Measurements from ENCODE around the gene ZNF444.

The ZNF444 gene

DNA sequence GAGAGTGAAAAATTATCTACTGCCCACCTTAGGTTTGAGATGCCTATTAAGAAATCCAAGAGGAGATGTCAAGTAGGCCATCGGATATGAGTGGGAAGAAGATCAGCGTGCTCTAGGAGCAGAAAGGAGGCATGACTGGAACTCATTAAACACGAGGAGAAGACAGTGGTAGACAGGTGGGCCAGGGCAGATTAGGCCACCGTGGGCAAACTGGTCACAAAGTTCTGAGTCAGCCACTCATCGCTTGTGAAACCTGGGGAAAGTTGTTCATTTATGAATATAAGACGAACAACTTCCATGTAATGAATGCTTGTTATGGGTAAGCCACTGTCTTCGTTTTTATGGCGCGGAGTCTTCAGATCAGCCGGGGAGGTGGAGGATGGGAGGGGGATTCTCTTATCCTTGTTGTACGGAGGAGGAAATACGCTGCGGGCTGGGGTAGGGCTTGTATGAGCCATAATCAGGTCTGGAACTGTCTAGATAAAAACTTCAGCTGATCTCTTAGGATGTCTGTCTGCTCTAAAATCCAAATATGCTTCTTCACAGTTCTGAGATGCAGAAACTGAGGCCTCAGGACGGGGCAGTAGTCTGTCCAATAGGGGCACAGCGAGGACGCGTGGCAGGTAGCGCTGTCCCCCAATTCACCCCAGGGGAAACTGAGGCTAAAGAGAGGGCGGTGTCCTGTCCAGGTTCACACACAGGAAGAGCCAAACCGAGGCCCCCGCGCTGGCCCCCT, 1.1 kb upstream of the ZNF444 start:
- Histone ChIP-seq H3K4me3 (ENCODE audit: low read length) (peak overlapping the region; percentile 59), H3K36me3 (ENCODE audit: insufficient read depth, low read length) (no peaks in the 10 kb centered on the region), H3K27ac (ENCODE audit: low read depth, low read length) (peak overlapping the region; percentile 61; the same call in 1 of the 2 replicates), H3K9me3 (ENCODE audit: insufficient read depth, low read depth, low read length) (no peaks in the 10 kb centered on the region), H3K4me1 (ENCODE audit: insufficient read depth, low read length) (peaks cover 9% of the 10 kb centered on the region), H3K9ac (ENCODE audit: low read depth, low read length) (peak overlapping the region; percentile 32), H3K27me3 (ENCODE audit: insufficient read depth, low read length) (no peaks in the 10 kb centered on the region)
- WGBS, result 50% methylated on average over 22 of the region's 22 CpGs

DNA sequence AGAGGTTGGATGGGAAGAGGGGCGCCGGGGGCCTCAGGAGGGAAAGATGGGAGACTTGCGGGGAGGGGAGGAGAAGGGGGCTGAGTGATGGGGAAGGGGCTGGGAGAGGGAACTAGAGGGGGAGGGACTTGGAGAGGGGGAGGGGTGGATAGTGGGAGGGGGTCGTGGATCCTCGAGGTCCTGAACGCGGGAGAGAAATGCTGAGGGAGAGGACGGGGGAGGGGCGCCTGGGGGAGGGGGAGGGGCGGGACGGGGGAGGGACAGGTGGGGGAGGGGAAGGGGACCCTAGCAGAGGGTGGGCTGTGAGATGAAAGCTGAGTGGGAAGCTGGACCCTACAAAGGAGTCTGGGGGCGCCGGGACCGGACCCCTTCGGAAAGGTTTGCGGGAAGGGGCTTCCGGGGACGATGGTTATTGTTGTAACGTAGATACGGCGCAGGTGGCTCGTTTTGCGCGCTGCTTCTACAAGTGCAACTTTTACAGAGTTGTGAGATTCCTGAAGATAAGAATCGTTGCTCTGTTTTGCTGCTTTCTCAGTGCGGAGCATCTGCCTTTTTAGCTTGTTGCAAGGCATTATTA, 418 bp downstream of the ZNF444 start:
- WGBS, result 9% methylated on average over 18 of the region's 26 CpGs

GRCh38 chr19:56142087-56142787, 1.1 kb downstream of the ZNF444 start:
- Histone ChIP-seq H3K27me3 (ENCODE audit: insufficient read depth, low read length) (no peaks in the 10 kb centered on the region), H3K4me1 (ENCODE audit: insufficient read depth, low read length) (peaks cover 3% of the 10 kb centered on the region; the same call in 1 of the 2 replicates), H3K9ac (ENCODE audit: low read depth, low read length) (peak overlapping the region; percentile 46), H3K4me3 (ENCODE audit: low read length) (peak overlapping the region; percentile 59), H3K27ac (ENCODE audit: low read depth, low read length) (peak overlapping the region; percentile 17; the same call in 1 of the 2 replicates), H3K9me3 (ENCODE audit: insufficient read depth, low read depth, low read length) (no peaks in the 10 kb centered on the region), H3K36me3 (ENCODE audit: insufficient read depth, low read length) (peaks cover 3% of the 10 kb centered on the region)
- WGBS, result 84% methylated on average over 17 of the region's 17 CpGs

More for the DNA sequence above, 418 bp downstream of the ZNF444 start:
- Histone ChIP-seq H3K27me3 (ENCODE audit: insufficient read depth, low read length) (no peaks in the 10 kb centered on the region), H3K9me3 (ENCODE audit: insufficient read depth, low read depth, low read length) (no peaks in the 10 kb centered on the region), H3K9ac (ENCODE audit: low read depth, low read length) (peak overlapping the region; percentile 46), H3K4me3 (ENCODE audit: low read length) (peak overlapping the region; percentile 59), H3K36me3 (ENCODE audit: insufficient read depth, low read length) (no peaks in the 10 kb centered on the region; the same call in 1 of the 2 replicates), H3K27ac (ENCODE audit: low read depth, low read length) (peak overlapping the region; percentile 17; the same call in 1 of the 2 replicates), H3K4me1 (ENCODE audit: insufficient read depth, low read length) (peaks cover 3% of the 10 kb centered on the region; the same call in 1 of the 2 replicates)

DNA sequence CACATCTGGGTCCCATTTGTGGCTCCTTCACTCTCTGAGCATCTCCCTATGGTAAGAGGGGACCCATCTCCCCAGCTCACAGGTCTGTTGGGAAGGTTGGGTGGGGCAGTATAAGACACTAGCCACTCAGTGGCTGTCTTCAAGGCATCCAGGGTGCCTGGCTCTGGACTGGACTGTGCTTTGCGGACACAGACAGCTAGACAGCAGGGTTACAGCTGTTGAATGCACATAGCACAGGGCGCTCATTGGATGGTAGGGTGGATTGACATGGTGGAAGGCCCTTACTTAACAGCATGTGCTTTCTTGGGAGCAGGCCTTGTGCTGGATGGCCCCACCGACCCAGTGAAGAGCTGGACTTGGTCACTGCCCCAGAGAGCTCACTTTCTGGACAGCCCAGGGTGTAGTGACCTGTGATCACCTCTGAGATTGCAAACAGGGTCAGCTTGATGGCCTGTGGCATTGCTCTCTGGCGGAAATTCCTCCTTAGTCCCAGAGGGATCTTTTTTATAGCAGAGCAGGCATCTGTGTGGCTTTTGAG, 1.9 kb downstream of the ZNF444 start:
- Histone ChIP-seq H3K36me3 (ENCODE audit: insufficient read depth, low read length) (peaks cover 11% of the 10 kb centered on the region), H3K9me3 (ENCODE audit: insufficient read depth, low read depth, low read length) (no peaks in the 10 kb centered on the region), H3K4me3 (ENCODE audit: low read length) (no peak overlapping the region), H3K27ac (ENCODE audit: low read depth, low read length) (no peak overlapping the region), H3K4me1 (ENCODE audit: insufficient read depth, low read length) (peaks cover 3% of the 10 kb centered on the region; the same call in 1 of the 2 replicates), H3K9ac (ENCODE audit: low read depth, low read length) (no peak overlapping the region), H3K27me3 (ENCODE audit: insufficient read depth, low read length) (no peaks in the 10 kb centered on the region)
- WGBS, result 93% methylated on average over 4 of the region's 4 CpGs

- Histone ChIP-seq H3K36me3 (ENCODE audit: insufficient read depth, low read length) (peaks cover 19% of the 10 kb centered on the region), H3K4me3 (ENCODE audit: low read length) (no peak overlapping the region), H3K4me1 (ENCODE audit: insufficient read depth, low read length) (peaks cover 3% of the 10 kb centered on the region; the same call in 1 of the 2 replicates), H3K9me3 (ENCODE audit: insufficient read depth, low read depth, low read length) (no peaks in the 10 kb centered on the region), H3K27ac (ENCODE audit: low read depth, low read length) (no peak overlapping the region), H3K9ac (ENCODE audit: low read depth, low read length) (no peak overlapping the region; the same call in 1 of the 2 replicates), H3K27me3 (ENCODE audit: insufficient read depth, low read length) (no peaks in the 10 kb centered on the region)
- WGBS, result 91% methylated on average over 6 of the region's 6 CpGs
These were observed 3.3 kb downstream of the ZNF444 start for GRCh38 chr19:56144376-56144775.

DNA sequence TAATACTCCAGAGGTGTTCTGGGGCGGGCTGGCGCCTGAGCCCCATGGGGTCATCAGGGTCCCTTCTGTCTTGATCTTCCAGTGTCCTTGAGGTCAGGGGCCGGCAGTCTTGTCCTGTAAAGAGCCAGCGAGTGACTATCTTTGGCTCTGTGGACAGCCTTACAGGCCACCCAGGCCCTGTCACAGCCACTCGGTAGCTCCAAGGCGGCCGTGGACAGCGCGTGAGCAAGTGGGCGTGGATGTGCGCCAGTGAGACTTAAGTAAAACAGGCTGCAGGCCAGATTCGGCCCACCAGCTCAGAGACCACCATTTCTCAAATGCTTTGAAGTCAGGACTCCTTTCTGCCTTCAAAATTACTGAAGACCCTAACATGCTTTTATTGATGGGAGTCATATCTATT, 3.7 kb downstream of the ZNF444 start:
- Histone ChIP-seq H3K27me3 (ENCODE audit: insufficient read depth, low read length) (no peaks in the 10 kb centered on the region), H3K9ac (ENCODE audit: low read depth, low read length) (no peak overlapping the region), H3K27ac (ENCODE audit: low read depth, low read length) (no peak overlapping the region), H3K4me3 (ENCODE audit: low read length) (no peak overlapping the region), H3K4me1 (ENCODE audit: insufficient read depth, low read length) (peaks cover 3% of the 10 kb centered on the region; the same call in 1 of the 2 replicates), H3K36me3 (ENCODE audit: insufficient read depth, low read length) (peaks cover 20% of the 10 kb centered on the region), H3K9me3 (ENCODE audit: insufficient read depth, low read depth, low read length) (no peaks in the 10 kb centered on the region)
- WGBS, result 96% methylated on average over 12 of the region's 12 CpGs

GRCh38 chr19:56145698-56146097, 4.6 kb downstream of the ZNF444 start:
- WGBS, result 97% methylated on average over 10 of the region's 10 CpGs
- Histone ChIP-seq H3K27me3 (ENCODE audit: insufficient read depth, low read length) (no peaks in the 10 kb centered on the region), H3K9me3 (ENCODE audit: insufficient read depth, low read depth, low read length) (no peaks in the 10 kb centered on the region), H3K4me1 (ENCODE audit: insufficient read depth, low read length) (0 out of 2 replicates have a peak, but pooled peaks cover 3% of the 10 kb centered on the region), H3K27ac (ENCODE audit: low read depth, low read length) (no peak overlapping the region), H3K4me3 (ENCODE audit: low read length) (no peak overlapping the region), H3K36me3 (ENCODE audit: insufficient read depth, low read length) (peaks cover 26% of the 10 kb centered on the region), H3K9ac (ENCODE audit: low read depth, low read length) (no peak overlapping the region)

DNA sequence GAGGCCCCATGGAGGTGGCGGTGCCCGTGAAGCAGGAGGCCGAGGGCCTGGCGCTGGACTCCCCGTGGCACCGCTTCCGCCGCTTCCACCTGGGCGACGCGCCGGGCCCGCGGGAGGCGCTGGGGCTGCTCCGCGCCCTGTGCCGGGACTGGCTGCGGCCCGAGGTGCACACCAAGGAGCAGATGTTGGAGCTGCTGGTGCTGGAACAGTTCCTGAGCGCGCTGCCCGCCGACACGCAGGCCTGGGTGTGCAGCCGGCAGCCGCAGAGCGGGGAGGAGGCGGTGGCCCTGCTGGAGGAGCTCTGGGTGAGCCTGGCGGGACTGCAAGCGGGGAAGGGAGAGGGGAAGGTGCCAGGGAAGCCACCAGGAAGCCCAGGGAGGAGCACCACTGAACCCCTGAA, 5.8 kb downstream of the ZNF444 start:
- H3K9ac ChIP-seq (ENCODE audit: low read depth, low read length), result no peak overlapping the region
- H3K36me3 ChIP-seq (ENCODE audit: insufficient read depth, low read length), result peaks cover 26% of the 10 kb centered on the region
- no peaks in the 10 kb centered on the region for H3K27me3 ChIP-seq (ENCODE audit: insufficient read depth, low read length)
- H3K4me3 ChIP-seq (ENCODE audit: low read length), result no peak overlapping the region
- H3K9me3 ChIP-seq (ENCODE audit: insufficient read depth, low read depth, low read length), result no peaks in the 10 kb centered on the region
- 96% methylated on average over 31 of the region's 31 CpGs for WGBS
- no peak overlapping the region for H3K27ac ChIP-seq (ENCODE audit: low read depth, low read length)
- H3K4me1 ChIP-seq (ENCODE audit: insufficient read depth, low read length), result 0 out of 2 replicates have a peak, but pooled peaks cover 2% of the 10 kb centered on the region

- WGBS, result 97% methylated on average over 22 of the region's 22 CpGs
- no peak overlapping the region for H3K4me3 ChIP-seq (ENCODE audit: low read length)
- no peaks in the 10 kb centered on the region for H3K9me3 ChIP-seq (ENCODE audit: insufficient read depth, low read depth, low read length)
- H3K4me1 ChIP-seq (ENCODE audit: insufficient read depth, low read length), result peaks cover 1% of the 10 kb centered on the region; the same call in 1 of the 2 replicates
- H3K27ac ChIP-seq (ENCODE audit: low read depth, low read length), result no peak overlapping the region
- peaks cover 26% of the 10 kb centered on the region for H3K36me3 ChIP-seq (ENCODE audit: insufficient read depth, low read length)
- H3K9ac ChIP-seq (ENCODE audit: low read depth, low read length), result no peak overlapping the region
- H3K27me3 ChIP-seq (ENCODE audit: insufficient read depth, low read length), result no peaks in the 10 kb centered on the region
These were observed 6.2 kb downstream of the ZNF444 start for GRCh38 chr19:56147307-56147706.

DNA sequence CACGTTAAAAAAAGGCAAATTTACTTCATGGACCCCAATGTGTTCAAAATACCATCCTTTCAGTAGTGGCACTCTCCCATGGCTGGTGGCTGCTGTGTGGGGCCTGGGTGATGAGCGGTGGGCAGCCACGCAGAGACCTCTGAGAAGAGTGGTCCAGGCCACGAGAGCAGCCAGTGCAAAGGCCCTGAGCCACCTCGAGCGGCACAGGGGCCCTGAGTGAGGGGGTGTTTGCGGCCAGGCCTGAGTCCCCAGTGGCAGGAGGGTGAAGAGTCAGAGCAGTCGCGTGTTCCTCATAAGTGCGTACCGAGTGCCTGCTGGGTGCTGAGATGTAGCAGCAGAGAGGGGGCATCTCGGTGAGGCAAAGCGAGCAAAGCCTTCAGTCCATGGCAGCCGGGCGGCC, 7.0 kb downstream of the ZNF444 start:
- H3K9me3 ChIP-seq (ENCODE audit: insufficient read depth, low read depth, low read length), result no peaks in the 10 kb centered on the region
- no peak overlapping the region for H3K27ac ChIP-seq (ENCODE audit: low read depth, low read length)
- H3K36me3 ChIP-seq (ENCODE audit: insufficient read depth, low read length), result peaks cover 26% of the 10 kb centered on the region
- peaks cover 9% of the 10 kb centered on the region for H3K4me1 ChIP-seq (ENCODE audit: insufficient read depth, low read length)
- H3K9ac ChIP-seq (ENCODE audit: low read depth, low read length), result no peak overlapping the region
- 94% methylated on average over 15 of the region's 15 CpGs for WGBS
- no peak overlapping the region for H3K4me3 ChIP-seq (ENCODE audit: low read length)
- no peaks in the 10 kb centered on the region for H3K27me3 ChIP-seq (ENCODE audit: insufficient read depth, low read length)
